K562 (cell line): ENCODE results near the gene HACD1. TPM values are rescaled to one million over a fixed set of nuclear protein-coding genes. Genes with fewer than 3 reads are reported as not detected.

Source experiments
- BMI1 ChIP-seq: fragments of 150-350 bp; IDR thresholded peaks from 2 replicates; pipeline ENCODE4 v1.6.1; 2014; ENCODE audit warnings: low read length
- BRD4 ChIP-seq: fragments of 200-600 bp; sonication (generic); IDR thresholded peaks from 2 replicates; pipeline ENCODE4 v1.6.1; 2017; ENCODE audit warnings: inconsistent platforms
- BRD9 ChIP-seq: fragments of 450-650 bp; IDR thresholded peaks from 2 replicates; pipeline ENCODE4 v1.6.1; 2018; ENCODE audit warnings: low read depth; ENCODE audit not compliant: partially characterized antibody
- CBFA2T3 ChIP-seq: fragments of 450-650 bp; IDR thresholded peaks from 2 replicates; pipeline ENCODE4 v1.6.1; 2017
- CC2D1A ChIP-seq: fragments of 450-650 bp; IDR thresholded peaks from 2 replicates; pipeline ENCODE4 v1.6.1; 2017; ENCODE audit warnings: mild to moderate bottlenecking
- DEAF1 ChIP-seq: fragments of 450-650 bp; formaldehyde crosslinking; IDR thresholded peaks from 2 replicates; pipeline ENCODE4 v1.4.0; 2020; ENCODE audit warnings: mild to moderate bottlenecking, moderate library complexity
- ELK3 ChIP-seq: fragments of 450-650 bp; formaldehyde crosslinking; IDR thresholded peaks from 2 replicates; pipeline ENCODE4 v1.4.0; 2020; ENCODE audit warnings: mild to moderate bottlenecking
- GABPB1 ChIP-seq: sonication (generic); formaldehyde crosslinking; IDR thresholded peaks from 2 replicates; pipeline ENCODE4 v1.8.0; 2022; ENCODE audit warnings: mild to moderate bottlenecking, missing genetic modification reagents
- MEF2D ChIP-seq: conservative IDR thresholded peaks from 2 replicates; pipeline ENCODE4 v1.6.1; 2016; ENCODE audit warnings: low read depth, missing genetic modification characterization, missing compliant biosample characterization
- NFRKB ChIP-seq: fragments of 450-650 bp; IDR thresholded peaks from 2 replicates; pipeline ENCODE4 v1.6.1; 2016; ENCODE audit warnings: low read depth
- PHB ChIP-seq: fragments of 250-450 bp; sonication (Bioruptor Pico); IDR thresholded peaks from 2 replicates; pipeline ENCODE4 v1.5.0; 2021
- PHF8 ChIP-seq: fragments of 200-600 bp; sonication (generic); IDR thresholded peaks from 2 replicates; pipeline ENCODE4 v1.6.1; 2012; ENCODE audit warnings: mixed run types, mild to moderate bottlenecking, inconsistent platforms, low read length, moderate library complexity, borderline replicate concordance
- PKNOX1 ChIP-seq: fragments of 450-650 bp; IDR thresholded peaks from 2 replicates; pipeline ENCODE4 v1.6.1; 2016
- REST ChIP-seq, 2 experiments: fragments of 450-650 bp; formaldehyde crosslinking in 1 of 2; IDR thresholded peaks; 2 replicates each; pipeline versions ENCODE4 v1.4.0 to v1.6.1; 2014 to 2020; ENCODE audit warnings: mild to moderate bottlenecking in 2 of 2, borderline replicate concordance in 1 of 2, low read depth in 1 of 2
- ZFP30 ChIP-seq: fragments of 250-450 bp; sonication (Bioruptor Pico); IDR thresholded peaks from 2 replicates; pipeline ENCODE4 v1.8.0; 2022; ENCODE audit warnings: moderate library complexity, mild to moderate bottlenecking, inconsistent platforms, borderline replicate concordance
- ZNF778 ChIP-seq: fragments of 450-650 bp; formaldehyde crosslinking; IDR thresholded peaks from 2 replicates; pipeline ENCODE4 v1.4.0; 2020; ENCODE audit warnings: mild to moderate bottlenecking, moderate library complexity
- polyA plus RNA-seq, 8 experiments: library from polyadenylated mRNA; depleted of rRNA in 4 of 8; stranded (reverse) in 5 of 8; unstranded in 3 of 8; fragments of >200 nt; fragmentation: Nextera tagmentation in 2 of 8; fragmentation: Illumina TruSeq in 1 of 8; extraction: Ambion mirVana in 2 of 8; extraction: Trizol in 1 of 8; gene quantifications; 2 replicates each; pipeline versions ENCODE4 v1.2.1 to v1.2.3, GENCODE V29; 2011 to 2014; ENCODE audit warnings: inconsistent platforms in 1 of 8, missing spikeins in 1 of 8
- total RNA-seq, 7 experiments: library from RNA; depleted of rRNA in 6 of 7; stranded (reverse); fragments of >200 nt in 6 of 7; fragmentation: Illumina TruSeq in 2 of 7; extraction: Trizol in 2 of 7; gene quantifications; 2 replicates each; pipeline versions ENCODE4 v1.2.1 to v1.2.3, GENCODE V29; 2011 to 2021; ENCODE audit warnings: low replicate concordance in 1 of 7

Gene HACD1
- total and polyA plus RNA-seq, 9 of the 15 experiments (the other 6 are each of a cell fraction or from before 2014, with no cell fraction given) = 0.99 to 4.5 (median 2.4) TPM

GRCh38 chr10:17607603-17608332, 9.4 kb downstream of the HACD1 start (continued):
- TF ChIP-seq PKNOX1 = peak; percentile 49
- no peak for TF ChIP-seq ELK3 (CRISPR knock-in tag)
- TF ChIP-seq GABPB1 = no peak
- peak; percentile 88; the same call in 1 of the 2 replicates for TF ChIP-seq DEAF1 (CRISPR knock-in tag)
- no peak for TF ChIP-seq BRD9
- TF ChIP-seq ZNF778 (CRISPR knock-in tag) = no peak
- no peak for TF ChIP-seq MEF2D (tag)
- TF ChIP-seq REST (IDR thresholded peaks at IDR 0.05; ENCODE audit: borderline replicate concordance) = peak; percentile 81
- no peak for TF ChIP-seq REST (CRISPR knock-in tag; IDR thresholded peaks at IDR 0.05; ENCODE audit: low read depth)
- TF ChIP-seq PHF8 = no peak
- no peak for TF ChIP-seq PHB (CRISPR knock-in tag)
- TF ChIP-seq NFRKB = no peak
- no peak for TF ChIP-seq BMI1
- TF ChIP-seq ZFP30 (CRISPR knock-in tag) = no peak
- TF ChIP-seq BRD4 = no peak
- TF ChIP-seq CC2D1A = peak; percentile 62; the same call in 1 of the 2 replicates
- TF ChIP-seq CBFA2T3 = no peak
